ENCODE data around the gene POLR3B. TPM values are rescaled to one million over a fixed set of nuclear protein-coding genes. Genes with fewer than 3 reads are reported as not detected.

POLR3B gene
- total and polyA plus RNA-seq, 2 donors (not counting 1 experiment from before 2014, with no cell fraction given): 9.9 to 13.6 TPM

GRCh38 chr12:106362971-106363370 lies 5.4 kb downstream of the POLR3B start:
- Histone ChIP-seq H3K4me3 (replicated peaks in 1 of 4; ENCODE audit: control extremely low read depth in 1 of 4, insufficient read depth in 1 of 4, low read depth in 3 of 4, low read length in 4 of 4) (no peak overlapping the region), H3K36me3 (ENCODE audit: control insufficient read depth, insufficient read depth, low read length) (no peaks in the 10 kb centered on the region), H3K9ac (ENCODE audit: insufficient read depth, low read length) (no peak overlapping the region), H3K4me1 (ENCODE audit: control insufficient read depth, extremely low read depth, insufficient read depth, low read length) (peaks cover 5% of the 10 kb centered on the region), H4K20me1 (ENCODE audit: control insufficient read depth, extremely low read depth, insufficient read depth, low read length) (no peaks in the 10 kb centered on the region), H2AFZ (ENCODE audit: low read length) (no peak overlapping the region), H3K27me3 (ENCODE audit: control insufficient read depth, insufficient read depth, low read length) (no peaks in the 10 kb centered on the region), H3K27ac (ENCODE audit: insufficient read depth, low read length) (no peak overlapping the region), H3K79me2 (ENCODE audit: control insufficient read depth, insufficient read depth, low read length) (peaks cover 22% of the 10 kb centered on the region), H3K9me3 (ENCODE audit: control insufficient read depth, insufficient read depth, low read depth, low read length) (no peaks in the 10 kb centered on the region), H3K4me2 (ENCODE audit: extremely low read depth, insufficient read depth, low read length) (no peak overlapping the region)
- TF ChIP-seq, protein P1, sequence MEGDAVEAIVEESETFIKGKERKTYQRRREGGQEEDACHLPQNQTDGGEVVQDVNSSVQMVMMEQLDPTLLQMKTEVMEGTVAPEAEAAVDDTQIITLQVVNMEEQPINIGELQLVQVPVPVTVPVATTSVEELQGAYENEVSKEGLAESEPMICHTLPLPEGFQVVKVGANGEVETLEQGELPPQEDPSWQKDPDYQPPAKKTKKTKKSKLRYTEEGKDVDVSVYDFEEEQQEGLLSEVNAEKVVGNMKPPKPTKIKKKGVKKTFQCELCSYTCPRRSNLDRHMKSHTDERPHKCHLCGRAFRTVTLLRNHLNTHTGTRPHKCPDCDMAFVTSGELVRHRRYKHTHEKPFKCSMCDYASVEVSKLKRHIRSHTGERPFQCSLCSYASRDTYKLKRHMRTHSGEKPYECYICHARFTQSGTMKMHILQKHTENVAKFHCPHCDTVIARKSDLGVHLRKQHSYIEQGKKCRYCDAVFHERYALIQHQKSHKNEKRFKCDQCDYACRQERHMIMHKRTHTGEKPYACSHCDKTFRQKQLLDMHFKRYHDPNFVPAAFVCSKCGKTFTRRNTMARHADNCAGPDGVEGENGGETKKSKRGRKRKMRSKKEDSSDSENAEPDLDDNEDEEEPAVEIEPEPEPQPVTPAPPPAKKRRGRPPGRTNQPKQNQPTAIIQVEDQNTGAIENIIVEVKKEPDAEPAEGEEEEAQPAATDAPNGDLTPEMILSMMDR (conservative IDR thresholded peaks at IDR 0.05 in 1 of 2, IDR thresholded peaks at IDR 0.05 in 1 of 2; ENCODE audit: low read depth in 1 of 2, low read length in 2 of 2): no peak
- no peak for TF ChIP-seq EZH2 (IDR thresholded peaks at IDR 0.05; ENCODE audit: low read length, missing control alignments)
- no peak for DNase-seq (ENCODE audit: low read depth in 2 of 2)

DNA sequence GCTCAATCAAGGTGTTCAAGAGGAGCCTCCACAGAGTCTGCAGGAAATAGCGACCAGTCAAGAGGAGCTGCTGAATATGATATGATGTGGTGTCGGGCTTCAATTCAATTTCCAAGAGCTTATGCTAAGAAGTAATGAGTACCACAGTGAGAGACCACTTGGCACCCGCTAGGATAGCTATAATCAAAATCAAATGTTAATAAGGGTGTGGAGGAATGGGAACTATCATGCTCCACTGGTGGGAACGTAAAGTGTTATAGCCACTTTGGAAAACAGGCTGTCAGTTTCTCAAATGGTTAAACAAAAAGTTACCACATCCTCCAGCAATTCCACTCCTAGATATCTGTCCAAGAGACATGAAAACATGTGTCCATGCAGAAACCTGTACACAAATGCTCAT lies 6.7 kb downstream of the POLR3B start:
- Histone ChIP-seq H4K20me1 (ENCODE audit: control insufficient read depth, extremely low read depth, insufficient read depth, low read length) (no peaks in the 10 kb centered on the region), H3K36me3 (ENCODE audit: control insufficient read depth, insufficient read depth, low read length) (no peaks in the 10 kb centered on the region), H2AFZ (ENCODE audit: low read length) (no peak overlapping the region), H3K4me2 (ENCODE audit: extremely low read depth, insufficient read depth, low read length) (no peak overlapping the region), H3K4me1 (ENCODE audit: control insufficient read depth, extremely low read depth, insufficient read depth, low read length) (peaks cover 2% of the 10 kb centered on the region), H3K27ac (ENCODE audit: insufficient read depth, low read length) (no peak overlapping the region), H3K4me3 (replicated peaks in 1 of 4; ENCODE audit: control extremely low read depth in 1 of 4, insufficient read depth in 1 of 4, low read depth in 3 of 4, low read length in 4 of 4) (no peak overlapping the region), H3K27me3 (ENCODE audit: control insufficient read depth, insufficient read depth, low read length) (no peaks in the 10 kb centered on the region), H3K9ac (ENCODE audit: insufficient read depth, low read length) (no peak overlapping the region), H3K9me3 (ENCODE audit: control insufficient read depth, insufficient read depth, low read depth, low read length) (no peaks in the 10 kb centered on the region), H3K79me2 (ENCODE audit: control insufficient read depth, insufficient read depth, low read length) (peaks cover 17% of the 10 kb centered on the region)
- TF ChIP-seq, protein P1 (conservative IDR thresholded peaks at IDR 0.05 in 1 of 2, IDR thresholded peaks at IDR 0.05 in 1 of 2; ENCODE audit: low read depth in 1 of 2, low read length in 2 of 2): no peak
- TF ChIP-seq EZH2 (IDR thresholded peaks at IDR 0.05; ENCODE audit: low read length, missing control alignments): no peak
- DNase-seq (ENCODE audit: low read depth in 2 of 2): no peak

GRCh38 chr12:106369624-106370346 lies 12.2 kb downstream of the POLR3B start:
- no peaks in the 10 kb centered on the region for H4K20me1 ChIP-seq (ENCODE audit: control insufficient read depth, extremely low read depth, insufficient read depth, low read length)
- no peak overlapping the region for H3K9ac ChIP-seq (ENCODE audit: insufficient read depth, low read length)
- DNase-seq (ENCODE audit: low read depth in 2 of 2): peak; percentile 77 to 88
- no peaks in the 10 kb centered on the region for H3K36me3 ChIP-seq (ENCODE audit: control insufficient read depth, insufficient read depth, low read length)
- no peaks in the 10 kb centered on the region for H3K27me3 ChIP-seq (ENCODE audit: control insufficient read depth, insufficient read depth, low read length)
- H3K4me1 ChIP-seq (ENCODE audit: control insufficient read depth, extremely low read depth, insufficient read depth, low read length): peaks cover 11% of the 10 kb centered on the region
- H3K4me3 ChIP-seq (replicated peaks in 1 of 4; ENCODE audit: control extremely low read depth in 1 of 4, insufficient read depth in 1 of 4, low read depth in 3 of 4, low read length in 4 of 4): no peak overlapping the region
- H3K79me2 ChIP-seq (ENCODE audit: control insufficient read depth, insufficient read depth, low read length): no peaks in the 10 kb centered on the region
- no peaks in the 10 kb centered on the region for H3K9me3 ChIP-seq (ENCODE audit: control insufficient read depth, insufficient read depth, low read depth, low read length)
- H3K4me2 ChIP-seq (ENCODE audit: extremely low read depth, insufficient read depth, low read length): peak overlapping the region; percentile 5
- no peak overlapping the region for H2AFZ ChIP-seq (ENCODE audit: low read length)
- peak overlapping the region; percentile 73 for H3K27ac ChIP-seq (ENCODE audit: insufficient read depth, low read length)
- TF ChIP-seq, protein P1 (conservative IDR thresholded peaks at IDR 0.05 in 1 of 2, IDR thresholded peaks at IDR 0.05 in 1 of 2; ENCODE audit: low read depth in 1 of 2, low read length in 2 of 2): no peak
- TF ChIP-seq EZH2 (IDR thresholded peaks at IDR 0.05; ENCODE audit: low read length, missing control alignments): no peak
